GM19452 (cell line): ENCODE data around the gene NAPSA.
"Not testable (repeated sequence)": the region's sequence is repeated elsewhere in the genome, so short reads cannot be mapped to it uniquely, and the experiment has no call there.

ENCODE experiments used
- ATAC-seq: cut with Tn5 transposase; IDR thresholded peaks from one replicate; pipeline ENCODE4 v1.9.1; 2021; ENCODE audit not compliant: unreplicated experiment

Gene NAPSA

GRCh38 chr19:50332244-50333038 is 33.0 kb downstream of the NAPSA start:
- ATAC-seq: no peak

- ATAC-seq: no peak
Measured at GRCh38 chr19:50331994-50332243, 33.5 kb downstream of the NAPSA start.

GRCh38 chr19:50331221-50331993 is 34.0 kb downstream of the NAPSA start:
- ATAC-seq: no peak

GRCh38 chr19:50330365-50331078 is 34.9 kb downstream of the NAPSA start:
- ATAC-seq: no peak

- ATAC-seq: not testable (repeated sequence)
Measured at GRCh38 chr19:50329926-50330294, 35.5 kb downstream of the NAPSA start.

GRCh38 chr19:50329146-50329925 is 36.1 kb downstream of the NAPSA start, which contains the start of gene KCNC3:
KCNC3 (minus strand) TSS chr19:50329377; CDS start chr19:50329082, 295 bp downstream.
- ATAC-seq: peak; percentile 41

- peak; percentile 7 for ATAC-seq
Measured at GRCh38 chr19:50328873-50329145, 36.6 kb downstream of the NAPSA start.

- ATAC-seq: no peak
Measured at GRCh38 chr19:50328224-50328872, 37.1 kb downstream of the NAPSA start.

GRCh38 chr19:50327461-50328223 is 37.8 kb downstream of the NAPSA start:
- no peak for ATAC-seq

- no peak for ATAC-seq
Measured at GRCh38 chr19:50327013-50327412, 38.4 kb downstream of the NAPSA start.

- no peak for ATAC-seq
Measured at GRCh38 chr19:50326101-50326664, 39.3 kb downstream of the NAPSA start.

GRCh38 chr19:50325310-50326100 is 39.9 kb downstream of the NAPSA start:
- no peak for ATAC-seq

GRCh38 chr19:50324331-50324730 is 41.1 kb downstream of the NAPSA start:
- ATAC-seq: no peak

GRCh38 chr19:50323782-50324133 is 41.7 kb downstream of the NAPSA start:
- no peak for ATAC-seq

GRCh38 chr19:50322931-50323781 is 42.3 kb downstream of the NAPSA start:
- no peak for ATAC-seq

- no peak for ATAC-seq
Measured at GRCh38 chr19:50322234-50322633, 43.2 kb downstream of the NAPSA start.

GRCh38 chr19:50321831-50322230 is 43.6 kb downstream of the NAPSA start:
- ATAC-seq: no peak

- no peak for ATAC-seq
Measured at GRCh38 chr19:50320596-50320995, 44.8 kb downstream of the NAPSA start.
